Spleen (tissue), 7 donors: ENCODE measurements around the gene DCLRE1A.

Source experiments
- POLR2A ChIP-seq, 3 donors: fragments of 450-650 bp; IDR thresholded peaks; one replicate each; pipeline ENCODE4 v1.5.1; 2017; ENCODE audit warnings: antibody characterized with exemption in 3 of 3, mild to moderate bottlenecking in 1 of 3
- POLR2AphosphoS5 ChIP-seq, 3 donors: sonication (generic); formaldehyde crosslinking; IDR thresholded peaks; one replicate each; pipeline ENCODE4 v1.5.1; 2017; ENCODE audit warnings: antibody characterized with exemption in 3 of 3
- TF ChIP-seq, protein P1 (sequence below), 11 experiments: fragments of 200-600 bp in 7 of 11; fragments of 450-650 bp in 4 of 11; sonication (generic) in 4 of 11; IDR thresholded peaks in 8 of 11; conservative IDR thresholded peaks in 3 of 11; 1 replicate in 7 of 11; 2 replicates in 4 of 11; pipeline versions ENCODE4 v1.4.0 to v1.8.0; 2016 to 2021; ENCODE audit warnings: antibody characterized with exemption in 11 of 11, inconsistent platforms in 4 of 11, mild to moderate bottlenecking in 1 of 11
- donor health status: DM: no; HTN: no; CAD: no; lungs with moderate emphysema.
- donor health status: DM: no; HTN: no; CAD: no.
- donor health status: DM: no; HTN: no; CAD: no.

DNA sequence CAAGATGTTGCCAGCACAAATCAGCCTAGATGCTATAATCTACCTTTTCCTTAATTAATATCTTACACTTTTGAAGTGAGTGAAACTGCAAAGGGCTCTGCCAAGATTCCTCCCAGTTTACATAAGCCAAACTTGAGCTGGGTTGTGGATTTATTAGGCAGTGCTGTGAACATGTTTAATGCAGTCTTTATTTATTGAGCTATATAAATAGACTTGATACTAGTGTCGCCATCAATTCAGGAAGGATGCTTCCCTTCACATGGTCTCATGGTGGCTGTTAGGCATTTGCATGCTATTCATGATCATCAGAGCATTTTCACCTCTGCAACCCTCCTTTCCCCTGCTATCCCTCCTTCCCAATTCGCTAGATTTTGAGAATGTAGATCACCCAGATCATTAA lies 62.2 kb downstream of the DCLRE1A start:
- TF ChIP-seq, protein P1, sequence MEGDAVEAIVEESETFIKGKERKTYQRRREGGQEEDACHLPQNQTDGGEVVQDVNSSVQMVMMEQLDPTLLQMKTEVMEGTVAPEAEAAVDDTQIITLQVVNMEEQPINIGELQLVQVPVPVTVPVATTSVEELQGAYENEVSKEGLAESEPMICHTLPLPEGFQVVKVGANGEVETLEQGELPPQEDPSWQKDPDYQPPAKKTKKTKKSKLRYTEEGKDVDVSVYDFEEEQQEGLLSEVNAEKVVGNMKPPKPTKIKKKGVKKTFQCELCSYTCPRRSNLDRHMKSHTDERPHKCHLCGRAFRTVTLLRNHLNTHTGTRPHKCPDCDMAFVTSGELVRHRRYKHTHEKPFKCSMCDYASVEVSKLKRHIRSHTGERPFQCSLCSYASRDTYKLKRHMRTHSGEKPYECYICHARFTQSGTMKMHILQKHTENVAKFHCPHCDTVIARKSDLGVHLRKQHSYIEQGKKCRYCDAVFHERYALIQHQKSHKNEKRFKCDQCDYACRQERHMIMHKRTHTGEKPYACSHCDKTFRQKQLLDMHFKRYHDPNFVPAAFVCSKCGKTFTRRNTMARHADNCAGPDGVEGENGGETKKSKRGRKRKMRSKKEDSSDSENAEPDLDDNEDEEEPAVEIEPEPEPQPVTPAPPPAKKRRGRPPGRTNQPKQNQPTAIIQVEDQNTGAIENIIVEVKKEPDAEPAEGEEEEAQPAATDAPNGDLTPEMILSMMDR (IDR thresholded peaks at IDR 0.05 in 8 of 11, conservative IDR thresholded peaks at IDR 0.05 in 3 of 11) = no peak
- no peak for TF ChIP-seq POLR2A (IDR thresholded peaks at IDR 0.05)
- TF ChIP-seq POLR2AphosphoS5 (IDR thresholded peaks at IDR 0.05) = no peak
